Hematopoietic multipotent progenitor cell treated with erythropoietin and hydrocortisone succinate and interleukin-3 and kit ligand, for 6 days (in vitro differentiated cells): ENCODE results near the gene CIAO2B.
"Not testable (repeated sequence)": the region's sequence is repeated elsewhere in the genome, so short reads cannot be mapped to it uniquely, and the experiment has no call there.

Experiments used
- DNase-seq: peaks from one replicate; pipeline ENCODE4 v3.0.0-alpha.2; 2015

The CIAO2B gene

DNA sequence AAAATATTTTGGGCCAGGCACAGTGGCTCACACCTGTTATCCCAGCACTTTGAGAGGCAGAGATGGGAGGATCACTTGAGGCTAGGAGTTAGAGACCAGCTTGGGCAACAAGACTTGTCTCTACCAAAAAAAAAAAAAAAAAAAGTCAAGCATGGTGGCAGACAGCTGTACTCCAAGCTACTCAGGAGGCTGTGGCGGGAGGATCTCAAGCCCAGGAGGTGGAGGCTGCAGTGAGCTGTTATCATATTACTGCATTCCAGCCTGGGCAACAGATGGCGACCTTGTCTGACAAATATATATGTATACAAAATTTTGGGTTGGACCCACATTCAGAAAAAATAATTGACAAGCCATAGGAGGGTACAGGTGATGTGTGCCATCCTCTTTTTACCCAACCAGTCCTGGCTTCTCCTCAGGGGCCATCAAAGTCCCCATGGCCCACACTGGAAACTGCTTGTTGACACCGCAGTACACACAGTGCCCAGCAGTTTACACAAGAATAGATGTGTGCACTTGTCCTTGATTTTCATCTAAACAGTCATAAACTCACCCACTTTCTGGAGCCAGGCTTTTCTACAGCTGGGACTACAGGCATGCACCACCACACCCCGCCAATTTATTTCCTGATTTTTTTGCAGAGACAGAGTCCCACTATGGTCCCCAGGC lies 2.8 kb upstream of the CIAO2B start:
- peak; percentile 49 for DNase-seq

DNA sequence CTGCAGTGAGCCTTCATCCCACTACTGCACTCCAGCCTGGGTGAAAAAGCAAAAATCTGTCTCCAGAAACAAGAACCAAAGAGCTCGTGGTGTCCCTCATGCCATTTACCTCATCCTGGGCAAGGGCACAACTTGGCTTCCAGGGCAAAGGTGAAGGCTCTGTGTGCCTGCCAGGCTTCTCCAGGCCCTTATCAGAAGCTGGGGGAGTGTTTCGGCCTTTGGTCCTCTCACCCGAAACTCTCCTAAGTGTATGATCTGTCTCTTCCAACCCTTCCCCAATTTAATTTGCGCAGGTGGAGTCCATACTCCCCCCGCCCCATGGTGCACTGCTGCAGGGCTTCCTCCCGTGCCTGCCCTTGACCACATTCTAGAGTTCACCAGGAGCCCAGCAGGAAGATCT lies 2.3 kb upstream of the CIAO2B start:
- no peak for DNase-seq

GRCh38 chr16:66935314-66936011 lies 1.3 kb upstream of the CIAO2B start, which contains the start of gene CES2:
CES2 (plus strand) TSS chr16:66935516; CDS start chr16:66935636, 120 bp downstream.
- DNase-seq = no peak

GRCh38 chr16:66934839-66935313 lies 674 bp upstream of the CIAO2B start:
- not testable (repeated sequence) for DNase-seq

DNA sequence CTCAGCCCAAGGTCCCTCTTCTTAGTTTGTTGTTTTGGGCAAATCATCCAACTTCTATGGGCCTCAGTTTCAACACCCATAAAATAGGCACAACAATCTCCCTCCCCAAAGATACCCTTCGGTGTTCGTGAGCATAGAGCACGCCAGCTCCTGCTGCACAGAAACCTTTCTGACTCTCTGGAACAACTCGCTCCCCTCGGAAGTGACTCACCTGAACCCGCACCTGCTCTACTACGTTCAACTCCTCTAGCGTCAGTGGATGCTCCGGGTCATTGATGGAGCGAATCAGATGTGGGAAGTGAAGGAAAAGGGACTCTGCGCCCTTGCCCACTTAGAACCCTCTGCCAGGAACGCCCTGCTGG lies 445 bp downstream of the CIAO2B start:
- DNase-seq = no peak

- DNase-seq = no peak
These were observed 2.1 kb downstream of the CIAO2B start for GRCh38 chr16:66932076-66932475.

- DNase-seq = no peak
These were observed 2.5 kb downstream of the CIAO2B start for GRCh38 chr16:66931665-66932064.

- peak; percentile 75 for DNase-seq
These were observed 4.0 kb downstream of the CIAO2B start for GRCh38 chr16:66930189-66930588.

DNA sequence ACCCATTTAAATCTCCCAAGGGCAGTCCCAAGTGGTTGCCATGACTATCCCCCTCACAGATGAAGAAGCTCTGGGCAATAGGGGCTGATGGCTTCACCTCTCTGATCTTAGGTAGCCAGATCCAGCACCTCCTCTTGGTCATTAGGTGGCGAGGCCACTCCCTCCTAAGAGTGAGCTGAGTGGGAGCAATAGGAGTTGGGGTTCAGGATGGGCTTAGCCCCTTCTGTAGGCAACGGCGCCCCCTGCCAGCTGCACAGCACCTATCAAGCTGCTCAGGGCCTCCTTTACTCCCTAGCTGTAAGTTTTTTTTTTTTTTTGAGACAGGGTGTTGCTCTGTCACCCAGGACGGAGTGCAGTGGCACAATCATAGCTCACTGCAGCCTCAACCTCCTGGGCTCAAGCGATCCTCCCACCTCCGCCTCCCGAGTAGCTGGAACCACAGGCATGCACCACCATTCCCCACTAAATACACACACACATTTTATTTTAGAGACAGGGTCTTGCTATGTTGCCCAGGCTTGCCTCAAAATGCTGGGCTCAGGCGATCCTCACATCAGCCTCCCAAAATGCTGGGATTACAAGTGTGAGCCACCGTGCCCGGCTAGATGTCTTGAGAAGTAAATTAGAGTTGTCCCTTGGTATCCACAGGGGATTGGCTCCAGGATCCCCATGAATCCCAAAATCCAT lies 5.4 kb downstream of the CIAO2B start:
- peak; percentile 77 for DNase-seq

GRCh38 chr16:66927918-66928649 lies 6.1 kb downstream of the CIAO2B start:
- DNase-seq = peak; percentile 57

GRCh38 chr16:66926961-66927436 lies 7.2 kb downstream of the CIAO2B start:
- no peak for DNase-seq

- no peak for DNase-seq
These were observed 7.8 kb downstream of the CIAO2B start for GRCh38 chr16:66926171-66926947.

DNA sequence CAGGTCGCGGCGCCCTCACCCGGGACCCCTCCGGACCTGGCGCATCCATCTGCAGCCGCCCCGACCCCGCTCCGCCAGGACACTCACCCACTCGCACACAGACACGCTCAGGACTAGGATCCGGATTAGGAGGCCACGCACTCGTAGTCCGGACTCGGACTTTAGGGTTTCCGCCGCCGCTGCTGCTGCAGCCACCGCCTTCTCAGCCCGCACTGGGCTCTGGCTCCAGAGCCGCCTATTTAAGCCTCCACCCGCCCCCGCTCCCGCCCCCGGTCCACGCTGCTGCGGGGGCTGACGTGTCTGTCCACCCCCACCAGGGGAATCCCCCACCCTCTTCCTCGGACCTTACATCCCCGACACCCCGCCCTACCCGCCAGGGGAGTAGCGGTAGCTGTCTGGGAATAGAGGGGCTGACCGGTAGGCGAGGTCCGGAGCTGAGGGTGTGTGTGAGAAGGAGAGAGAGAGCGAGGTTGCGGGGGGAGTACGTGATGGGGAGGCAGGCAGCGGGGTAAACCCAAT lies 8.8 kb downstream of the CIAO2B start, which contains the start of gene RRAD:
Gene RRAD (minus strand): TSS at position 214 of the 519 bp plus-strand sequence. CDS start 356 bp downstream, outside the sequence.
- DNase-seq = no peak

DNA sequence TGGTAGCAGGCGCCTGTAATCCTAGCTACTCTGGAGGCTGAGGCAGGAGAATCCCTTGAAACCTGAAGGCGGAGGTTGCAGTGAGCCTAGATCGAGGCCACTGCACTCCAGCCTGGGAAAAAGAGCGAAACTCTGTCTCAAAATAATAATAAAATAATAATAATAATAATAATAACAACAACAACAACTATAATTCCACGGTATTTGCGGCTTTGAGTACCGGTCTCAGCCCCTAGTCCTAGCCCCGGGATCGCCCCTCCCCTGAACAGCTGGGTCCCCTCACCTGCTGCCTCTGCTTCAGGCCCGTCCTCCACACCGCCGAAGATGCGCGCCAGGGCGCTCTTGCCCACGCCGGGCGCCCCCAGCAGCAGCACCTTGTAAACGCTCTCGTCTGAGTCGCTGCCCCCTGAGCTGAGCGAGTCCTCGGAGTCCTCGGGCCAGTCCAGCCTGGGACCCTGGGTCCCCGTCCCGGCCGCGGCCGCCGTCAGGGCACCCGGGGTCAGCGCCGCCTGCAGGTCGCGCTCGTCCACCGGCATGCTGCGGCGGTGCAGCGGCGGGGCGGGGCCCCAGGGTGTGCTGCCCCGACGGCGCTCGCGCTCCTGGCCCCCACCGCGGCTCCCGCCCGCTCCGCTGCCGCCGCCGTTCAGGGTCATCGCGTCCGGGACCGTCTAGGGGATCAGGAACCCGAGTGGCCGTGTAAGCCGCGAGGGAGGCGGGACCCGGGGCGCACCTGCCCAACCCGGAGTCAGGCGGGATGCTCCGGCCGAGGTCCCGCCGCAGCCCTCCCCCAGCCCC lies 9.5 kb downstream of the CIAO2B start:
- DNase-seq = peak; percentile 49

DNA sequence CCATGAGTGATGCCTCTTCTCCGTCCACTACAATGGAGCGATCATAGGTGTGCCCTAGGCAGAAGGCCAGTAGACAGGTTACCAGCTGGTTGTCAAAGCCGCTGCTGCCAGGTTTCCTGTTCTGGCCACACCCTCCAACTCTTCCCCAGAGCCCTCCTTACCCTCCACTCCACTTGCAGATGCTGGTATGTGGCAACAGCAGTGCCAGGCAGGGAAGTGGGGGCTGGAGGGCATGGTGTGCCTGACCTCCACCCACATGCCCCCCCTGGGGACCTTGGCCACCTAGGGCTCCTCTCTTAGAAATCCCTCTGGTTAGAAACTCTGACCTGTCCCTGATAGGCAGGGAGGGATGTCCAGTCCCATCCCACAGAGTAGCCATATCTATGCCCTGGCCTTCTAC lies 10.3 kb downstream of the CIAO2B start:
- no peak for DNase-seq

GRCh38 chr16:66923247-66923731 lies 10.9 kb downstream of the CIAO2B start:
- DNase-seq = no peak

DNA sequence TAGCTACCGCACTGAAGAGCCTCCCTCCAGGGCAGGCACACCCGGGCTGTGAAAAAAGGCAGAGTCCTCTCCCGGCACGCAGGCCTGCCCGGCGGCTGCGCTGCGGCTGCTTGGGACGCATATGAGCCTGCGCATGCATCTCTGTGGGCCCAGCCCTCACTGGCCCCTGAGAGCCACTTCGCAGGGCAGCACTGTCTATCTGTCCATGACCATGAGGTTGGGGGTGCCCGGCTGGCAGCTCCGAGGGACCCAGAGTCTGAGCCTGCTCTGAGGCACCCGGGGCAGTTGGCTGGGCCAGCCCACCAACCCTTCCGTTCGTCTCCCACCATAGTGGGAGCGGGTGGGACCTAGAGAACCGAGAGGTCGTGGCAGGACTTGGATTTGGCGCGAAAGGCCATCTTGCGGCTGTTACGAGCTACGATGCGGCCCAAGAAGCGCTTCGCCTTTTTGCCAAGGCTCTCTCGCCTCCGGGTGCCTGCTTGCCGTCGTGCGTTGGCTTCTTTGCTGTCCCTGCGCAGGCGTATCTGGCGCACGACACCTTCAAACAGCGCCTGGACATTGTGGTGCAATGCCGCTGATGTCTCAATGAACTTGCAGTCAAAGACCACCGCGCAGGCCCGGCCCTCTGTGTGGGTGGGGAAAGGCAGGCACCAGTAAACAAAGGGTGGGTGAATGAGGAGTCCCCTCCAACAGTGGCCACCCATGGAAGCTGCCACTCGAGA lies 12.3 kb downstream of the CIAO2B start:
- DNase-seq = no peak

DNA sequence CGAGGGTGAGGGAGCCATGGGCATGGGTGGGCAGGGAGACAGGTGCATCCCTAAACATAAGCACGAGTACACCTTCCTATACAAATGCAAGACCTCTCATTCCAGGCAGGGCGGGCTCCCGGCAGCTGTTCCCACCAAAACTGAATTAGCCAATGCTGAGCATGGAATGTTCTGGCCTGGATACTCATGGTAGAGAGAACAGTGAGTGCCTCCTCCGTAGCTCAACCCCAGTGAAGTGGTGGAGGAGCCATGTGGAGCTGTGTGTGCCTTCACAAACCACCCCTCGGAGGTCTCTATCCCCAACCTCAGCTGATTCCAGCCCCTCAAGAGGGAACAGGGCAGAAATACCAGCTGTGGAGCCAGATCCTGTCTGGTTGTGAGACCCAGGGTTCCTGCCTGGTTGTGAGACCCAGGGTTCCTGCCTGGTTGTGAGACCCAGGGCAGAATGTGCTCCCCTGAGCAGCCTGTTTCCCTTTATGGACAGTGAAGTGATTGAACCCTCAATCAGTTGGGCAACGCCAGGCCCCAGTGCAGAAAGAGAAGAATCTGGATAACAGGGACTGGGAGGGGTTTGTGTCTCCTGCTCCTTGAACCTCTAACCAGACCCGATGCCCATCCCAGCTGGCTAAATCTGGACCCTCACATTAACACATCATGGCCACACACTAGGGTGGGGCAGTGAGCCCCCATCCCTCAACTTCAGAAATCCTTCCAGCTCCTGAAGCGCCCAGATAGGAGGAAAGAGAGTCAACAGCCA lies 13.1 kb downstream of the CIAO2B start:
- no peak for DNase-seq

DNA sequence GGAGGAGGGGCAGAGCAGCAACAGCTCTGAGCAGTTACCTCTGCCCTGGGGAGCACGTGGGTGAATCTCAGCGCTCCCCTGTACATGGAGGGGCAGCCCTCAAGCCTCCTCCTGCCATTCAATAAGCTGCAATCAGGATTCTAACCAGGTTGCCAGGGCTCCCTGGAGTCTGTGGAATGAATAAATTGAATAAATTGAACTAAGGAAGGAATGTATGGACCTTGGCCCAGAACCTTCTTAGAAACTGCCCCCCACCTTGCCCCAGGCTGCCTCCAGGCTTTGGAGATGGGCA lies 14.0 kb downstream of the CIAO2B start:
- no peak for DNase-seq
